A673 (cell line): Measurements from ENCODE around the gene IFNA13. TPM values are rescaled to one million over a fixed set of nuclear protein-coding genes. Genes with fewer than 3 reads are reported as not detected.
A peak's percentile ranks its signal among the peaks of the same experiment; 100 is the strongest.

ENCODE experiments used
- BruUV-seq: library from RNA; stranded (reverse); fragments of 400-500 nt; replicated peaks from 2 replicates; lab custom pipeline; 2021; lab: Mats Ljungman, UMichigan
- CTCF ChIA-PET: fragments of 300-600 bp; sonication (Branson Sonifier 250); formaldehyde crosslinking; loops from one replicate; lab custom pipeline; 2022; ENCODE audit warnings: antibody characterized with exemption; lab: Charles Lee
- POLR2A ChIA-PET: fragments of 300-600 bp; sonication (Branson Sonifier 250); formaldehyde crosslinking; loops from one replicate; lab custom pipeline; 2022; ENCODE audit warnings: antibody characterized with exemption; ENCODE audit not compliant: low non-redundant PET; lab: Charles Lee
- DNase-seq: peaks from one replicate; pipeline ENCODE4 v3.0.0-alpha.2; 2015; ENCODE audit warnings: low spot score
- H3K27ac ChIP-seq: fragments of 200-600 bp; sonication (generic); 2 replicates; pipeline ENCODE4 v1.5.1; 2016; ENCODE audit warnings: mixed run types, low read depth, mild to moderate bottlenecking, mixed read lengths, antibody characterized with exemption, low read length; ENCODE audit not compliant: poor library complexity, severe bottlenecking
- H3K27me3 ChIP-seq: fragments of 200-600 bp; sonication (generic); replicated peaks from 2 replicates; pipeline ENCODE4 v1.6.1; 2017; ENCODE audit warnings: mixed run types, low read depth, mild to moderate bottlenecking, mixed read lengths, antibody characterized with exemption, low read length; ENCODE audit not compliant: insufficient read depth, poor library complexity
- H3K36me3 ChIP-seq: fragments of 200-600 bp; sonication (generic); 2 replicates; pipeline ENCODE4 v1.6.1; 2016; ENCODE audit warnings: mixed run types, mild to moderate bottlenecking, mixed read lengths, antibody characterized with exemption, low read length; ENCODE audit not compliant: insufficient read depth, poor library complexity, severe bottlenecking
- H3K4me1 ChIP-seq: fragments of 200-600 bp; sonication (generic); 2 replicates; pipeline ENCODE4 v1.6.1; 2017; ENCODE audit warnings: mixed run types, mild to moderate bottlenecking, mixed read lengths, antibody characterized with exemption, low read length; ENCODE audit not compliant: insufficient read depth, poor library complexity, severe bottlenecking
- H3K4me3 ChIP-seq: fragments of 200-600 bp; sonication (generic); 2 replicates; pipeline ENCODE4 v1.5.1; 2016; ENCODE audit warnings: low read depth, mixed run types, mild to moderate bottlenecking, mixed read lengths, low read length; ENCODE audit not compliant: poor library complexity, severe bottlenecking
- H3K9me3 ChIP-seq: fragments of 200-600 bp; sonication (generic); 2 replicates; pipeline ENCODE4 v1.6.1; 2016; ENCODE audit warnings: mixed run types, low read depth, mild to moderate bottlenecking, mixed read lengths, antibody characterized with exemption, low read length; ENCODE audit not compliant: poor library complexity, severe bottlenecking
- EZH2 ChIP-seq: fragments of 200-600 bp; sonication (generic); IDR thresholded peaks from 2 replicates; pipeline ENCODE4 v1.6.1; 2017; ENCODE audit warnings: borderline replicate concordance, low read depth, mild to moderate bottlenecking, mixed read lengths, antibody characterized with exemption, low read length; ENCODE audit not compliant: poor library complexity, severe bottlenecking
- intact Hi-C: fragments of 100-400 bp; cut with micrococcal nuclease; formaldehyde crosslinking; loops from one replicate; pipeline ENCODE4 v1.10.0; 2022; ENCODE audit not compliant: unreplicated experiment
- total RNA-seq: library from RNA; stranded (reverse); gene quantifications from 2 replicates; pipeline ENCODE4 v1.2.3, GENCODE V29; 2021
- TF ChIP-seq, protein P1 (sequence below): fragments of 300-800, 200-600 bp; sonication (generic); conservative IDR thresholded peaks from 2 replicates; pipeline ENCODE4 v1.5.1; 2017; ENCODE audit warnings: low read depth, mild to moderate bottlenecking, antibody characterized with exemption, low read length, moderate library complexity, mixed read lengths

IFNA13 gene
- total RNA-seq, 1 experiment from 2014 or later: not detected

GRCh38 chr9:21413624-21414023 lies 45.8 kb upstream of the IFNA13 start:
- intact Hi-C loops: no loop called here
- ChIA-PET CTCF (no interaction called here), POLR2A (no interaction called here)

GRCh38 chr9:21413151-21413550 lies 45.3 kb upstream of the IFNA13 start:
- peaks cover 9% of the 10 kb centered on the region for H3K27me3 ChIP-seq
- BruUV-seq: no TSS peak
- POLR2A ChIA-PET: no interaction called here
- intact Hi-C loops: no loop called here
- H3K4me3 ChIP-seq: no peak overlapping the region
- H3K27ac ChIP-seq: no peak overlapping the region
- no peak for DNase-seq
- H3K4me1 ChIP-seq: no peaks in the 10 kb centered on the region
- CTCF ChIA-PET: no interaction called here
- no peak for TF ChIP-seq EZH2
- TF ChIP-seq, protein P1, sequence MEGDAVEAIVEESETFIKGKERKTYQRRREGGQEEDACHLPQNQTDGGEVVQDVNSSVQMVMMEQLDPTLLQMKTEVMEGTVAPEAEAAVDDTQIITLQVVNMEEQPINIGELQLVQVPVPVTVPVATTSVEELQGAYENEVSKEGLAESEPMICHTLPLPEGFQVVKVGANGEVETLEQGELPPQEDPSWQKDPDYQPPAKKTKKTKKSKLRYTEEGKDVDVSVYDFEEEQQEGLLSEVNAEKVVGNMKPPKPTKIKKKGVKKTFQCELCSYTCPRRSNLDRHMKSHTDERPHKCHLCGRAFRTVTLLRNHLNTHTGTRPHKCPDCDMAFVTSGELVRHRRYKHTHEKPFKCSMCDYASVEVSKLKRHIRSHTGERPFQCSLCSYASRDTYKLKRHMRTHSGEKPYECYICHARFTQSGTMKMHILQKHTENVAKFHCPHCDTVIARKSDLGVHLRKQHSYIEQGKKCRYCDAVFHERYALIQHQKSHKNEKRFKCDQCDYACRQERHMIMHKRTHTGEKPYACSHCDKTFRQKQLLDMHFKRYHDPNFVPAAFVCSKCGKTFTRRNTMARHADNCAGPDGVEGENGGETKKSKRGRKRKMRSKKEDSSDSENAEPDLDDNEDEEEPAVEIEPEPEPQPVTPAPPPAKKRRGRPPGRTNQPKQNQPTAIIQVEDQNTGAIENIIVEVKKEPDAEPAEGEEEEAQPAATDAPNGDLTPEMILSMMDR: no peak
- H3K9me3 ChIP-seq: no peaks in the 10 kb centered on the region
- no peaks in the 10 kb centered on the region for H3K36me3 ChIP-seq

More at GRCh38 chr9:21413624-21414023, 45.8 kb upstream of the IFNA13 start:
- Histone ChIP-seq H3K27ac (no peak overlapping the region), H3K36me3 (no peaks in the 10 kb centered on the region), H3K27me3 (peaks cover 9% of the 10 kb centered on the region), H3K9me3 (no peaks in the 10 kb centered on the region), H3K4me3 (no peak overlapping the region), H3K4me1 (no peaks in the 10 kb centered on the region)
- DNase-seq: no peak
- no TSS peak for BruUV-seq
- TF ChIP-seq EZH2: no peak
- TF ChIP-seq, protein P1: peak; percentile 29; the same call in 1 of the 2 replicates

DNA sequence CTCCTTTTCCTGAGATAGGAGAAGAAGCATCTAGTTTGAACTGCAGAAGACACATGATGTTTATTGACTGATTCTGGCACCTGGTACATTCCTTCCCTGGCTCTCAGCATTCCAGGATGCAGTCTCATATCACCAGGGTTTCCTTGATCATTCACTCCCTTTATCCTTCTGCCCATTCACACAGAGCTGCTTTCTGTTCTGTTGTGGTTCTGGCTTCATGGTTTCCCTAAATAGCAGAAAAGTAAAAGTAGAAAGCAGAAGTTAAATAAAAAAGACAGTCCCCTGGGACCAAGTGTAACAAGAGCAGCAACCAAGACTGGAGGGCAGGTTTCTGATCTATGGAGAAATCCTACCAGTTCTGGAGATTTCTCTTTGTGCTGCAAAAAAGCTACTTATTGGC lies 44.2 kb upstream of the IFNA13 start:
- ChIA-PET CTCF (no interaction called here), POLR2A (no interaction called here)
- no peaks in the 10 kb centered on the region for H3K4me1 ChIP-seq
- intact Hi-C loops: no loop called here
- TF ChIP-seq, protein P1: no peak
- no peak for TF ChIP-seq EZH2
- BruUV-seq: no TSS peak
- no peak for DNase-seq
- no peaks in the 10 kb centered on the region for H3K9me3 ChIP-seq
- H3K36me3 ChIP-seq: no peaks in the 10 kb centered on the region
- H3K27me3 ChIP-seq: peaks cover 9% of the 10 kb centered on the region
- H3K27ac ChIP-seq: no peak overlapping the region
- H3K4me3 ChIP-seq: no peak overlapping the region
